CD4-positive, alpha-beta T cell (primary cell): ENCODE measurements around the gene ZNF440. TPM values are rescaled to one million over a fixed set of nuclear protein-coding genes. Genes with fewer than 3 reads are reported as not detected.
A peak's percentile ranks its signal among the peaks of the same experiment; 100 is the strongest.
"Not testable (repeated sequence)": the region's sequence is repeated elsewhere in the genome, so short reads cannot be mapped to it uniquely, and the experiment has no call there.

Experiments
- ATAC-seq: fragments of 200-7000 bp; cut with Tn5 transposase; one replicate; pipeline ENCODE4 v1.10.0; 2022; ENCODE audit warnings: mild to moderate bottlenecking; ENCODE audit not compliant: poor library complexity
- CTCF ChIA-PET: fragments of 350-600 bp; sonication (Branson Sonifier 250); formaldehyde crosslinking; loops from one replicate; lab custom pipeline; 2021; ENCODE audit warnings: antibody characterized with exemption, inconsistent platforms; lab: Charles Lee
- POLR2A ChIA-PET: fragments of 350-600 bp; sonication (Branson Sonifier 250); formaldehyde crosslinking; loops from one replicate; lab custom pipeline; 2021; ENCODE audit warnings: antibody characterized with exemption, inconsistent platforms; lab: Charles Lee
- DNase-seq, 14 experiments: peaks; one replicate each; pipeline ENCODE4 v3.0.0-alpha.2; 2013 to 2020; ENCODE audit warnings: mixed read lengths in 2 of 14
- H3K27ac ChIP-seq, 2 donors: one replicate each; pipeline versions ENCODE4 v1.5.1 to v1.7.0; 2013; ENCODE audit warnings: low read length in 2 of 2, low read depth in 1 of 2, mild to moderate bottlenecking in 1 of 2
- H3K27me3 ChIP-seq, 2 experiments: 1 replicate in 1 of 2; 2 replicates in 1 of 2; pipeline versions ENCODE4 v1.6.1 to v1.7.0; 2013; ENCODE audit warnings: low read length in 2 of 2, control low read depth in 1 of 2, mild to moderate bottlenecking in 1 of 2, moderate library complexity in 1 of 2; ENCODE audit not compliant: insufficient read depth in 2 of 2, control insufficient read depth in 1 of 2
- H3K36me3 ChIP-seq: one replicate; pipeline ENCODE4 v1.6.1; 2013; ENCODE audit warnings: low read length, control low read depth; ENCODE audit not compliant: insufficient read depth
- H3K4me1 ChIP-seq: one replicate; pipeline ENCODE4 v1.6.1; 2013; ENCODE audit warnings: low read length, control low read depth; ENCODE audit not compliant: insufficient read depth
- H3K4me3 ChIP-seq: one replicate; pipeline ENCODE4 v1.5.1; 2013; ENCODE audit warnings: mild to moderate bottlenecking, low read length, moderate library complexity
- H3K9me3 ChIP-seq, 2 experiments: 1 replicate in 1 of 2; 2 replicates in 1 of 2; pipeline versions ENCODE4 v1.6.1 to v1.7.0; 2013; ENCODE audit warnings: low read length in 2 of 2, mild to moderate bottlenecking in 2 of 2, control low read depth in 1 of 2, moderate library complexity in 1 of 2; ENCODE audit not compliant: control insufficient read depth in 1 of 2, insufficient read depth in 1 of 2
- H3K27ac Mint-ChIP-seq: one replicate; pipeline ENCODE4 v1.8.0; 2020; ENCODE audit warnings: mixed read lengths
- H3K27me3 Mint-ChIP-seq: one replicate; pipeline ENCODE4 v1.8.0; 2021; ENCODE audit warnings: mixed read lengths
- H3K36me3 Mint-ChIP-seq: one replicate; pipeline ENCODE4 v1.8.0; 2021; ENCODE audit warnings: low read depth, mixed read lengths
- H3K4me1 Mint-ChIP-seq: one replicate; pipeline ENCODE4 v1.8.0; 2021; ENCODE audit warnings: low read depth, mixed read lengths
- H3K4me3 Mint-ChIP-seq: one replicate; pipeline ENCODE4 v1.8.0; 2020; ENCODE audit warnings: mild to moderate bottlenecking, mixed read lengths
- H3K9me3 Mint-ChIP-seq: one replicate; pipeline ENCODE4 v1.8.0; 2020; ENCODE audit warnings: mixed read lengths
- intact Hi-C, 2 experiments: fragments of 100-400 bp; cut with DNase I in 1 of 2; cut with micrococcal nuclease in 1 of 2; formaldehyde crosslinking; loops; one replicate each; pipeline versions ENCODE4 v1.15.1 to v1.9.0; 2023 to 2025; cut with DNase I, micrococcal nuclease
- total RNA-seq, 174 experiments: library from RNA in 2 of 174; stranded (reverse) in 2 of 174; gene quantifications; one replicate each; pipeline ENCODE4 v1.2.3 and lab custom pipeline; 2021 to 2026
- TF ChIP-seq, protein P1 (sequence below): fragments of 200-600 bp; IDR thresholded peaks from one replicate; pipeline ENCODE4 v1.8.0; 2022; ENCODE audit warnings: antibody characterized with exemption, mild to moderate bottlenecking

The ZNF440 gene
- total RNA-seq, 2 experiments from 2014 or later: 5.8 to 6.8 TPM

GRCh38 chr19:11848200-11848593 lies 34.1 kb downstream of the ZNF440 start:
- H3K4me3 ChIP-seq: peak overlapping the region; percentile 61
- peaks cover 20% of the 10 kb centered on the region for H3K4me1 ChIP-seq
- no peaks in the 10 kb centered on the region for H3K27me3 Mint-ChIP-seq
- H3K4me1 Mint-ChIP-seq: peaks cover 20% of the 10 kb centered on the region
- H3K36me3 ChIP-seq: peaks cover under 1% of the 10 kb centered on the region
- no peak for DNase-seq
- no peak overlapping the region for H3K27ac ChIP-seq
- peak overlapping the region; percentile 83 for H3K27ac Mint-ChIP-seq
- ChIA-PET CTCF (no interaction called here), POLR2A (interaction anchor here (0.6 to 1.7 kb wide), 10 partner anchors 34 to 1940 kb away, joined by 3 to 9 read pairs (median 4); partner anchors contain the start of genes ZNF136, ZNF440, ZNF491 and ZNF69)
- peaks cover 34% of the 10 kb centered on the region for H3K36me3 Mint-ChIP-seq
- peak overlapping the region; percentile 93 for H3K4me3 Mint-ChIP-seq
- intact Hi-C loops: loop anchor here (5.0 kb wide), 1 partner anchor 36 kb away; the partner anchor contains the start of gene ZNF440 (in 2 of the 2)
- ATAC-seq: no peak
- peaks cover 3 to 13% of the 10 kb centered on the region in 2 experiments for H3K9me3 ChIP-seq
- TF ChIP-seq, protein P1, sequence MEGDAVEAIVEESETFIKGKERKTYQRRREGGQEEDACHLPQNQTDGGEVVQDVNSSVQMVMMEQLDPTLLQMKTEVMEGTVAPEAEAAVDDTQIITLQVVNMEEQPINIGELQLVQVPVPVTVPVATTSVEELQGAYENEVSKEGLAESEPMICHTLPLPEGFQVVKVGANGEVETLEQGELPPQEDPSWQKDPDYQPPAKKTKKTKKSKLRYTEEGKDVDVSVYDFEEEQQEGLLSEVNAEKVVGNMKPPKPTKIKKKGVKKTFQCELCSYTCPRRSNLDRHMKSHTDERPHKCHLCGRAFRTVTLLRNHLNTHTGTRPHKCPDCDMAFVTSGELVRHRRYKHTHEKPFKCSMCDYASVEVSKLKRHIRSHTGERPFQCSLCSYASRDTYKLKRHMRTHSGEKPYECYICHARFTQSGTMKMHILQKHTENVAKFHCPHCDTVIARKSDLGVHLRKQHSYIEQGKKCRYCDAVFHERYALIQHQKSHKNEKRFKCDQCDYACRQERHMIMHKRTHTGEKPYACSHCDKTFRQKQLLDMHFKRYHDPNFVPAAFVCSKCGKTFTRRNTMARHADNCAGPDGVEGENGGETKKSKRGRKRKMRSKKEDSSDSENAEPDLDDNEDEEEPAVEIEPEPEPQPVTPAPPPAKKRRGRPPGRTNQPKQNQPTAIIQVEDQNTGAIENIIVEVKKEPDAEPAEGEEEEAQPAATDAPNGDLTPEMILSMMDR: no peak
- no peaks in the 10 kb centered on the region for H3K9me3 Mint-ChIP-seq
- H3K27me3 ChIP-seq: no peaks in the 10 kb centered on the region

DNA sequence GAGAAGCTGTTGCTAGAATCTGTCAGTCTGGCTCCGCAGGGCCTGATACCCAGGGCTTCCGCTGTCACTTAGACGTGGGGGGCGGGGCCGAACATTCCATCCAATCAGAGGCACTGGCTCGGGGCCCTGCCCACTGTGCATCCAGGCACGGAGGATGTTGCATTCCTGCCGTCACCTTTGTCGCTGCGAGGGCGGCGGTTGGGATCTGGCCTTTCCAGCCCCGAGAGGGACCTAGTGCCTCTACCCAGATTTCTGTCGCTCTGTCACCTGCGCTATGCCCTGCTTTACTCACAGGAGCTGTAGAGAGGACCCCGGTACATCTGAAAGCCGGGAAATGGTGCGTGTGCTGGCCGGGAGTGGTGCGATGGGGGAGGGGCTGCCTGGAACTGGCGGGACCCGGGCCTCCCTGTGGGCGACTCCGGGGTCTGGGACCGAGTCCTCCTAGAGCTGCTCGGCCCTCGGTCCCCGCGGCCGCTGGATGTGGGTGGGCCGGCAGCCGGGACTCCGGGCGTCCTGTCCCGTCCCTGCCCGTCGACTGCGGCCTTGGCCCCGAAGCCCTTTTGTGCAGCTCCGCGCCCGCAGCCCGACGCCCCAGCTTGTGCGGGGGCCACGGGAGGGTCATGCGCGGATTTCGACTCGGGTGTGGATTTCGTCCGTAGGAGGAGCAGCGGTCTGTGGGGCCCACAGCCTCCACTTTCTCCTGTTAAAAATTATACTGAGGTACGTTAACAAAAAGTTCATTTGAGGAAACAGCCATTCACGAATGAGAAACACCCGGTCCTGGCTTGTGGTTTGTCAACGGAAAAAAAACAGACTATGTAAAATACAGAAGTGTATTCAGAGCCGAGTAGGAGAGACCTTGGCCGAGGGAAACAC lies 34.8 kb downstream of the ZNF440 start, which contains the start of gene ZNF439:
Gene ZNF439 (plus strand): TSS at position 133 of the 876 bp plus-strand sequence. CDS start 142 bp downstream, at position 275.
- Mint-ChIP-seq H3K27me3 (no peaks in the 10 kb centered on the region), H3K27ac (peak within 1 kb of the TSS; percentile 83), H3K9me3 (no peaks in the 10 kb centered on the region), H3K36me3 (peaks cover 40% of the 10 kb centered on the region), H3K4me1 (peaks cover 20% of the 10 kb centered on the region), H3K4me3 (peak within 1 kb of the TSS; percentile 93)
- DNase-seq: peak; percentile 71 to 94 (median 90)
- intact Hi-C loops: loop anchor here (5.0 kb wide), 1 partner anchor 37 kb away; the partner anchor contains the start of gene ZNF440 (in 2 of the 2)
- Histone ChIP-seq H3K27ac (peak within 1 kb of the TSS in 1 of 2 donors; percentile 61), H3K36me3 (peaks cover 5% of the 10 kb centered on the region), H3K9me3 (peaks cover 9 to 13% of the 10 kb centered on the region in 2 experiments), H3K4me3 (peak within 1 kb of the TSS; percentile 61), H3K4me1 (peaks cover 20% of the 10 kb centered on the region), H3K27me3 (no peaks in the 10 kb centered on the region)
- TF ChIP-seq, protein P1: no peak
- CTCF ChIA-PET: interaction anchor here (0.6 kb wide), 1 partner anchor 51 kb away, joined by 3 read pairs; no protein-coding TSS in a partner anchor
- POLR2A ChIA-PET: interaction anchor here (0.6 to 1.7 kb wide), 9 partner anchors 35 to 1939 kb away, joined by 3 to 9 read pairs (median 4); partner anchors contain the start of genes ZNF136, ZNF440, ZNF491 and ZNF69
- ATAC-seq: peak; percentile 100

DNA sequence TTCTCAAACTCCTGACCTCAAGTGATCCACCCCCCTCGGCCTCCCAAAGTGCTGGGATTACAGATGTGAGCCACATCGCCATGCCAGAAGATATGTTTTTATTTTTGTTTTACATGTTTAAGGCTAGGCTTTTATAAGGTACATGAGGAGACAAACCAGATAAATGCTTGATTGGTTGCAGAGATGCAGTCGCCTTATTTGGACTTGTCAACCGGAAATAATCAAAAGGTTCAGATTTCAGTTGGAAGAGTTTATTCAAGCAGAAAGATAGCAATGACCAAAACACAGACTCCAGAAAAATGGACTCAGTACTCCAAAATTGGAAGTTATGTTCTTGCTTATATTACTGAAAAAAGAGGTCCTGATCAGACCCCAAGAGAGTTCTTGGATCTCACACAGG lies 36.2 kb downstream of the ZNF440 start:
- DNase-seq, CTCF ChIA-PET, POLR2A ChIA-PET, H3K9me3 Mint-ChIP-seq, ATAC-seq, intact Hi-C loops, H3K27ac ChIP-seq, H3K27me3 Mint-ChIP-seq, H3K36me3 ChIP-seq, H3K27ac Mint-ChIP-seq, H3K27me3 ChIP-seq, H3K4me3 Mint-ChIP-seq, H3K4me3 ChIP-seq: not testable (repeated sequence)
- Histone ChIP-seq H3K4me1 (peaks cover 20% of the 10 kb centered on the region), H3K9me3 (peaks cover 21 to 22% of the 10 kb centered on the region in 2 experiments)
- Mint-ChIP-seq H3K36me3 (peaks cover 52% of the 10 kb centered on the region), H3K4me1 (peaks cover 20% of the 10 kb centered on the region)
